Calu3 (cell line): ENCODE data around the gene MKLN1. TPM values are rescaled to one million over a fixed set of nuclear protein-coding genes. Genes with fewer than 3 reads are reported as not detected.

Source experiments
- BruUV-seq: library from RNA; stranded (reverse); fragments of 400-500 nt; replicated peaks from 2 replicates; lab custom pipeline; 2021; lab: Mats Ljungman, UMichigan
- CTCF ChIA-PET: fragments of 300-600 bp; sonication (Branson Sonifier 250); formaldehyde crosslinking; loops from one replicate; lab custom pipeline; 2022; ENCODE audit warnings: antibody characterized with exemption; lab: Charles Lee
- DNase-seq: peaks from one replicate; pipeline ENCODE4 v3.0.0; 2022
- H3K27ac Mint-ChIP-seq: one replicate; pipeline ENCODE4 v1.8.0; 2022; ENCODE audit warnings: mixed read lengths; ENCODE audit not compliant: unreplicated experiment
- H3K27me3 Mint-ChIP-seq: one replicate; pipeline ENCODE4 v1.8.0; 2022; ENCODE audit warnings: mixed read lengths; ENCODE audit not compliant: unreplicated experiment
- H3K36me3 Mint-ChIP-seq: one replicate; pipeline ENCODE4 v1.8.0; 2022; ENCODE audit warnings: mild to moderate bottlenecking, moderate library complexity, mixed read lengths; ENCODE audit not compliant: insufficient read depth, unreplicated experiment
- H3K4me1 Mint-ChIP-seq: one replicate; pipeline ENCODE4 v1.8.0; 2022; ENCODE audit warnings: mild to moderate bottlenecking, low read depth, mixed read lengths; ENCODE audit not compliant: unreplicated experiment
- H3K4me3 Mint-ChIP-seq: one replicate; pipeline ENCODE4 v1.8.0; 2022; ENCODE audit warnings: mild to moderate bottlenecking, low read depth, moderate library complexity, mixed read lengths; ENCODE audit not compliant: unreplicated experiment
- H3K9me3 Mint-ChIP-seq: one replicate; pipeline ENCODE4 v1.8.0; 2022; ENCODE audit warnings: low read depth, mixed read lengths; ENCODE audit not compliant: unreplicated experiment
- intact Hi-C: fragments of 100-400 bp; cut with micrococcal nuclease; formaldehyde crosslinking; loops from one replicate; pipeline ENCODE4 v1.10.0; 2022; ENCODE audit not compliant: unreplicated experiment
- total RNA-seq: library from RNA; stranded (reverse); gene quantifications from 2 replicates; pipeline ENCODE4 v1.2.3, GENCODE V29; 2022
- TF ChIP-seq, protein P1 (sequence below): fragments of 200-600 bp; IDR thresholded peaks from one replicate; pipeline ENCODE4 v1.8.0; 2022; ENCODE audit warnings: antibody characterized with exemption; ENCODE audit not compliant: unreplicated experiment

Gene MKLN1
- total RNA-seq, 1 experiment from 2014 or later = 47.1 TPM

DNA sequence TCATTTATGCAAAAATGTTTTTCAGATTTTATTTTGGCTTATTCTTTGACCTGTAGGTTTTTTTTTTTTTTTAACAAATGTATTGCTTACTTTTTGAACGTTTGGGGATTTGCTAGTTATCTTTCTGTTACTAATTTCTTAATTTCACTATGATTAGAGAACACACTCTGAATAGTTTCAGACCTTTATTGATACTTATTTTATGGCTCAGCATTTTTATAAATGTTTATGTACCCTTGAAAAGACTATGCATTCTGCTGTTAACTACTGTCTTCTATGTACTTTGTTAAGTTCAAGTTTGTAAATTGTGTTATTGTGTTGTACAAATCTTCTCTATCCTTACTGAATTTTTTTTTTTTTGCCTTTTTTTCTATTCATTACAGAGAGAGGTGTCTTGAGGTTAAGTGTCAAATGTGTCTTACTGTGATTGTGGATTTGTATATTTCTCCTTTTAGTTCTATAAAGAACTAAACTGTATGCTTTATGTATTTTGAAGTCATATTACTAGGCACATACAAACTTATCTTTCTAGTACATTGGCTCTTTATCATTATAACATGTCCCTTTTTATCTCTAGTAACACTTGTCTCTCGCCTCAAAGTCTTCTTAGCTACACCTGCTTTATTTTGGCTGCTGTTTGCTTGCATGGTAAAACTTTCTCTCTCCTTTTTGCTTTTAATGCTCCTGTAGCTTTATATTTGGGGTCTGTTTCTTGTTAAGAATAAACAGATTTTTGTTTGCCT, 8.1 kb downstream of the MKLN1 start:
- Mint-ChIP-seq H3K27me3 (no peaks in the 10 kb centered on the region), H3K4me3 (no peak overlapping the region), H3K27ac (no peak overlapping the region), H3K36me3 (peaks cover 12% of the 10 kb centered on the region), H3K9me3 (peaks cover 11% of the 10 kb centered on the region), H3K4me1 (peaks cover 9% of the 10 kb centered on the region)
- intact Hi-C loops = loop anchor here (5.0 kb wide), 1 partner anchor 36 kb away; no protein-coding TSS in a partner anchor
- TF ChIP-seq, protein P1, sequence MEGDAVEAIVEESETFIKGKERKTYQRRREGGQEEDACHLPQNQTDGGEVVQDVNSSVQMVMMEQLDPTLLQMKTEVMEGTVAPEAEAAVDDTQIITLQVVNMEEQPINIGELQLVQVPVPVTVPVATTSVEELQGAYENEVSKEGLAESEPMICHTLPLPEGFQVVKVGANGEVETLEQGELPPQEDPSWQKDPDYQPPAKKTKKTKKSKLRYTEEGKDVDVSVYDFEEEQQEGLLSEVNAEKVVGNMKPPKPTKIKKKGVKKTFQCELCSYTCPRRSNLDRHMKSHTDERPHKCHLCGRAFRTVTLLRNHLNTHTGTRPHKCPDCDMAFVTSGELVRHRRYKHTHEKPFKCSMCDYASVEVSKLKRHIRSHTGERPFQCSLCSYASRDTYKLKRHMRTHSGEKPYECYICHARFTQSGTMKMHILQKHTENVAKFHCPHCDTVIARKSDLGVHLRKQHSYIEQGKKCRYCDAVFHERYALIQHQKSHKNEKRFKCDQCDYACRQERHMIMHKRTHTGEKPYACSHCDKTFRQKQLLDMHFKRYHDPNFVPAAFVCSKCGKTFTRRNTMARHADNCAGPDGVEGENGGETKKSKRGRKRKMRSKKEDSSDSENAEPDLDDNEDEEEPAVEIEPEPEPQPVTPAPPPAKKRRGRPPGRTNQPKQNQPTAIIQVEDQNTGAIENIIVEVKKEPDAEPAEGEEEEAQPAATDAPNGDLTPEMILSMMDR = no peak
- CTCF ChIA-PET = no interaction called here
- no peak for DNase-seq
- no TSS peak for BruUV-seq

DNA sequence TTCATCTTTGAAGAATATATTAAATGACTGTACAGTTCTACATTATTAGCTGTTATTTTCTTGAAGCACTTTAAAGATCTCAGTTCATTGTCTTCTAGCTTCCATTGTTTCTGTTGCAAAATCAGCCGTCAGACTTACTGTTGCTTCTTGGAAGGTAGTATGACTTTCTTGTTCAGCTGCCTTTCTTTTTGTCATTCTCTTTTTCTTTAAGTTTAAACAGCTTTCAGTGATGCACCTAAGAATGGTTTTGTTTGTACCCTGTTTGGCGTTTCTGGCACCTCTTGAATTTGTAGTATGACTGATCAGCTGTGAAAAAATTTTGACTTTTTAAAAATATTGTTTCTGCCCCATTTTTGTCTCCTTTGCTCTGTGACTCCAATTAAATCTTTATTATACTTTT, 9.3 kb downstream of the MKLN1 start:
- intact Hi-C loops = loop anchor here (5.0 kb wide), 1 partner anchor 35 kb away; no protein-coding TSS in a partner anchor
- H3K27me3 Mint-ChIP-seq = no peaks in the 10 kb centered on the region
- peaks cover 12% of the 10 kb centered on the region for H3K36me3 Mint-ChIP-seq
- H3K4me3 Mint-ChIP-seq = no peak overlapping the region
- TF ChIP-seq, protein P1 = no peak
- CTCF ChIA-PET = no interaction called here
- peaks cover 11% of the 10 kb centered on the region for H3K9me3 Mint-ChIP-seq
- no peak overlapping the region for H3K27ac Mint-ChIP-seq
- H3K4me1 Mint-ChIP-seq = no peaks in the 10 kb centered on the region
- no TSS peak for BruUV-seq
- no peak for DNase-seq

DNA sequence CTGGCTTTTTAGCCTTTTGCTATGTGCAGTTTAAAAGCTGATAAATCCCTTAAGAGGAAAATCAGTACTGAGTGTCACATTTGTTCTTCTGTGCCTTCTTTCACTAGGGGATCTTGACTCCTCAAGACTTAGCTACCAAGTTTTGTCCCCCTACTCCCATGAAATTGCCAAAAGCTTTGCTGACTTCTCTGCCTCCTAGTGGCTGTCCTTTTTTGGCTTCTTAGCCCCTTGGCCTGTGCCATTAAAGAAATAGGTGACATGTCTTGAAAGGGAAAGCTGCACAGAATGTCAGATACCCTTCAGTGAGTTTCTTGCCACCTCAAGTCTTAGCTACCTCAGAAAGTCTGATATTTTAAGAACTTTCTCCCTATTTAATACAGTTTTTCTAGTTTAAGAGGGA, 10.5 kb downstream of the MKLN1 start:
- TF ChIP-seq, protein P1 = no peak
- Mint-ChIP-seq H3K4me3 (no peak overlapping the region), H3K36me3 (peaks cover 12% of the 10 kb centered on the region), H3K4me1 (no peaks in the 10 kb centered on the region), H3K27me3 (no peaks in the 10 kb centered on the region), H3K9me3 (peaks cover 11% of the 10 kb centered on the region), H3K27ac (no peak overlapping the region)
- intact Hi-C loops = loop anchor here (5.0 kb wide), 1 partner anchor 34 kb away; no protein-coding TSS in a partner anchor
- CTCF ChIA-PET = interaction anchor here (0.5 kb wide), 1 partner anchor 10 kb away, joined by 4 read pairs; no protein-coding TSS in a partner anchor
- no TSS peak for BruUV-seq
- no peak for DNase-seq

DNA sequence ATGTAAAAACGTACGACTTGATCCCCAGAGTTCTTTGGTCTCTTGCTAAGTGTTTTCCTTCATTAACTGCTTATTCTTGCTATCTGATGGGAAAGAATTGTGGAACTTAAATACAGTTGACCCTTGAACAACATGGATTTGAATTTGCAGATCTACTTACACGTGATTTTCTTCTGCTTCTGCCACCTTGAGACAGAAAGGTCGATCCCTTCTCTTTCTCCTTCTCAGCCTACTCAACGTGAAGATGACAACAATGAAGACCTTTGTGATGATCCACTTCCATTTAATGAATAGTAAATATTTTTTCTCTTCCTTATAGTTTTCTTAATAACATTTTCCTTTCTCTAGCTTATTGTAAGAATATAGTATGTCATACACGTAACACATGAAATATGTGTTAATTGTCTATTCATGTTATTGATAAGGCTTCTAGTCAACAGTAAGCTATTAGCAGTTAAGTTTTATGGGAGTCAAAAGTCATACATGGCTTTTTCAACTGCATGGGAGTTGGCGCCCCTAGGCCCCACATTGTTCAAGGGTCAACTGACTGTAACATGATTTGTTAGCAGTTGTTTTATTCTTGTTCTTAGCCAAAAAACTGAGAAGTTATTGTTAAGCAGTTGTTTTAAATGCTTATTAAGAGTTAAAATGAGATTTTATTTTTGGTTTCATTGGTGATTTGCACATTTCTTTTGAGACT, 11.2 kb downstream of the MKLN1 start:
- TF ChIP-seq, protein P1 = no peak
- peaks cover 12% of the 10 kb centered on the region for H3K36me3 Mint-ChIP-seq
- CTCF ChIA-PET = interaction anchor here (0.5 kb wide), 1 partner anchor 10 kb away, joined by 4 read pairs; no protein-coding TSS in a partner anchor
- no peak for DNase-seq
- no peaks in the 10 kb centered on the region for H3K4me1 Mint-ChIP-seq
- H3K9me3 Mint-ChIP-seq = peaks cover 11% of the 10 kb centered on the region
- no TSS peak for BruUV-seq
- H3K27me3 Mint-ChIP-seq = no peaks in the 10 kb centered on the region
- intact Hi-C loops = loop anchor here (5.0 kb wide), 1 partner anchor 33 kb away; no protein-coding TSS in a partner anchor
- no peak overlapping the region for H3K27ac Mint-ChIP-seq
- no peak overlapping the region for H3K4me3 Mint-ChIP-seq
